ENCODE data around the gene CNTNAP5.

CNTNAP5 gene

DNA sequence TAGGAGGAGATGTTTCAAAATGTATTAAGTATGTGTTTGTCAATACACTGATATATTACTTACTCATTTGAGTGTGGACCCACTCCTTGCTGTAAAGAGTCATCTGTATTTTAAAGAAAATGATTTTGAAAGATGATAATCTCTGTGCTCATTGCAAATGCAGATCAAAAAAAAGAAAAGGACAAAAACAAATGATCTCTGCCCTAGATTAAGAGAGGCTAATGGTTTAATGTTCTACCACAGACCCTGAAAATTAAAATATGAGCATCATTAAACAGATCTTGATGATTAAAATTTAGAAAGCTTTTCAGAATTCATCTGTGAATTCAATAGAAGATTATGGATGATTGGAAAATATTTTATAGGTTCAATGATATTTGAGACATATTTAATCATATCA lies 136.5 kb downstream of the CNTNAP5 start:
- Histone ChIP-seq H3K27me3 (ENCODE audit: control insufficient read depth, insufficient read depth, low read length) (peaks cover 11% of the 10 kb centered on the region), H3K36me3 (ENCODE audit: control insufficient read depth, insufficient read depth, low read length) (no peaks in the 10 kb centered on the region), H3K9ac (ENCODE audit: low read depth, low read length) (no peak overlapping the region), H3K4me3 (ENCODE audit: low read depth, low read length) (no peak overlapping the region), H3K4me1 (ENCODE audit: control insufficient read depth, insufficient read depth, low read length) (peaks cover 18% of the 10 kb centered on the region), H3K9me3 (ENCODE audit: control insufficient read depth, insufficient read depth, low read length) (no peaks in the 10 kb centered on the region)

DNA sequence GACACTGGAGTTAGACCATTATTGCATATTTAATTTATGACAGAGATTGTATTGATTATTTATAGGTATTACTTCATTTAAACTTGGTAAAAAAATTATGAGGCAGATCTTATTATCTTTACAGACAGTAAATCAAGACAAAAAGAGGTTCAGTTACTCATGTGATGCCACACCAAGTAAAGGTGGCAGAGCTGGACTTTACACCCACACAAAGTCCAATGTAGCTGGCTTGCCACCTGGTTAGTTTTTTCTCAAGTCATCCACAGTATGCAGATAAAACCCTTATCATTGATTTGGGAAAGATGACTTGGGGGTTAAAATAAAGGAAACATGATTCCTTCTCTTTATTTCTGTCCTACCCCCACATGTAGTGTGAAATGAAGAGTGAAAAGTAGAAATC lies 137.2 kb downstream of the CNTNAP5 start:
- Histone ChIP-seq H3K27me3 (ENCODE audit: control insufficient read depth, insufficient read depth, low read length) (peaks cover 11% of the 10 kb centered on the region), H3K9ac (ENCODE audit: low read depth, low read length) (no peak overlapping the region), H3K4me1 (ENCODE audit: control insufficient read depth, insufficient read depth, low read length) (peaks cover 18% of the 10 kb centered on the region), H3K9me3 (ENCODE audit: control insufficient read depth, insufficient read depth, low read length) (no peaks in the 10 kb centered on the region), H3K4me3 (ENCODE audit: low read depth, low read length) (no peak overlapping the region), H3K36me3 (ENCODE audit: control insufficient read depth, insufficient read depth, low read length) (no peaks in the 10 kb centered on the region)

DNA sequence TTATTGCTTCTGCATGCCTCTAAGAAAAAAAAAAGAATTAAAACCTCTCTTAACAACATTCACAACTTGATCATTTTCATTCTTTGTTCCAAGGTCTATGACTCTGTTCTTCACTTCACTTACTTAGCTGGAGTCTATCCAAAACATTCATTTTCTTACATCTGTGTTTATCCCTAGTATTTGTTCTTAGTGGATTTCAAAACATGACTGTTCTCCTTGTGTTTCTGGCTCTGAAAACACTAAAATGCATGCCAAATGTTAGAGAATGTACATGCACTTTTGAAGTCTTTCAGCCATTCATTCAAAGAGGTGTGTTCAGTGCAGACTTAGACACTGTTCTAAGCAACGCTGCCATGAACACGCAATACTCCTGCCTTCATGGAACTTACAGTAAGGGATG lies 138.8 kb downstream of the CNTNAP5 start:
- Histone ChIP-seq H3K9ac (ENCODE audit: low read depth, low read length) (no peak overlapping the region), H3K4me1 (ENCODE audit: control insufficient read depth, insufficient read depth, low read length) (peaks cover 18% of the 10 kb centered on the region), H3K4me3 (ENCODE audit: low read depth, low read length) (no peak overlapping the region), H3K27me3 (ENCODE audit: control insufficient read depth, insufficient read depth, low read length) (peaks cover 11% of the 10 kb centered on the region), H3K36me3 (ENCODE audit: control insufficient read depth, insufficient read depth, low read length) (no peaks in the 10 kb centered on the region), H3K9me3 (ENCODE audit: control insufficient read depth, insufficient read depth, low read length) (no peaks in the 10 kb centered on the region)

DNA sequence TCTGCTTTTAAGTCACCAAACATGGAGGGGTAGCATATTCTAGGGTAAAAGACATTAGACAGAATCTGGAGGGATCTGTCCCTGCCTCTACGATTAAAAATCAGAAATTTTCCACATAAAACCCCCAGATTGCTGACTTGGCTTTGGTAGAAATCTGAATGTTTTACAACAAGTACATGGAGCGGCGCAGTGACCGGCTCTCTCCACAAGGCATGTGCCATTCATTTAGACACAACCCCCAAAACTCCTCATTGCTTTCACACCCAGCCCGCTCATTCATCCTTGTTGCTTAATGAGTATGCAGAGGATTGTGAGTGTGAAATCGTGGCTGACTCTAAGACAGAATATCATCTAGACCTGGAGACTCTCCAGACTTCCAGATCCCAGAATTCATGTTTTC lies 140.6 kb downstream of the CNTNAP5 start:
- no peaks in the 10 kb centered on the region for H3K36me3 ChIP-seq (ENCODE audit: control insufficient read depth, insufficient read depth, low read length)
- peaks cover 11% of the 10 kb centered on the region for H3K27me3 ChIP-seq (ENCODE audit: control insufficient read depth, insufficient read depth, low read length)

DNA sequence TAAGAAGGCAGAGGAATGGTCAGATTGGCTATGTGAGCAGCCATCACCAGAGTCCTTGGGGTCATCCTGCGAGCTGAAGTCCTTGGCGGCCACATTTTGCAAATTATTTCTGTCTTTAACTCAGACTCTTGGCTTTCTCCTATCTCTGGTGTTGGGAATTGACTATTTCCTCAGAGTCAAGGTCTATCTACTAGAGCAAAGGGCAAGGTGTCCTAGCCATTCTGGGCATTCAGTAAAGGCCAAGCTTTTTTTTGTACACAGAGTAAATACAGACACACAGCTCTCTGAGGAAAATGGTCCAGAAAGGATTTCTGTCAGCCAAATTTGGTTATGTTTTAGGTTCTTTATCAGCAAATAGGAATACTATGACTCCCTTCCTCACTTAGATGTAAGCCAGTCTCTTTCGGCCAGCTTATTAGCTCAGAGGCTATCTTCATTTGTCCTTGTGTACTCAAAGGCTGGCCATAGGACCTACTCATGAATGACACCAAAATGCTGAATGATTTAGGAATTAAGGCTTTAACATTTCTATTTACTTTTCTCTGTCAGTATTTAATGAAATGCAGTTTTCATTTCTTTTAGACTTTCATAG lies 146.5 kb downstream of the CNTNAP5 start:
- Histone ChIP-seq H3K9ac (ENCODE audit: low read depth, low read length) (no peak overlapping the region), H3K4me3 (ENCODE audit: low read depth, low read length) (no peak overlapping the region), H3K36me3 (ENCODE audit: control insufficient read depth, insufficient read depth, low read length) (no peaks in the 10 kb centered on the region), H3K4me1 (ENCODE audit: control insufficient read depth, insufficient read depth, low read length) (no peaks in the 10 kb centered on the region), H3K9me3 (ENCODE audit: control insufficient read depth, insufficient read depth, low read length) (no peaks in the 10 kb centered on the region), H3K27me3 (ENCODE audit: control insufficient read depth, insufficient read depth, low read length) (no peaks in the 10 kb centered on the region)

More for the DNA sequence above, 140.6 kb downstream of the CNTNAP5 start:
- no peaks in the 10 kb centered on the region for H3K9me3 ChIP-seq (ENCODE audit: control insufficient read depth, insufficient read depth, low read length)
- no peak overlapping the region for H3K4me3 ChIP-seq (ENCODE audit: low read depth, low read length)
- peaks cover 18% of the 10 kb centered on the region for H3K4me1 ChIP-seq (ENCODE audit: control insufficient read depth, insufficient read depth, low read length)
- H3K9ac ChIP-seq (ENCODE audit: low read depth, low read length), result no peak overlapping the region

DNA sequence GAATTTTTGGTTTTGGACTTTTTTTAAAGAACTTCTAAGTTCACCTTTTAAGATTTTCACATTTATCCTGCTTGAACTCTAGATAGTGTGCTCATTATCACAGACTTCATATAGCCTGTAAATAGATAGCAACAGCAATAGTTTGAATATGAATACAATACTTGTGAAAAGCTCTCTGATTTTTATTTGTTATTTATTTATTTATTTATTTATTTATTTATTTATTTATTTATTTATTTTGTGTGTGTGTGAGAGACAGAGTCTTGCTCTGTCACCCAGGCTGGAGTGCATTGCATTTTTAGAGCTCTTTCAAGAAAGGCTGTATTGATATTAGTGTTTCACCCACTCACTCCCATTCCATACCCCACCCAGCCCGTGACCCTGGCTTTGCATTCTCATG lies 153.6 kb downstream of the CNTNAP5 start:
- Histone ChIP-seq H3K36me3 (ENCODE audit: control insufficient read depth, insufficient read depth, low read length) (no peaks in the 10 kb centered on the region), H3K4me1 (ENCODE audit: control insufficient read depth, insufficient read depth, low read length) (no peaks in the 10 kb centered on the region), H3K9me3 (ENCODE audit: control insufficient read depth, insufficient read depth, low read length) (no peaks in the 10 kb centered on the region), H3K9ac (ENCODE audit: low read depth, low read length) (no peak overlapping the region), H3K27me3 (ENCODE audit: control insufficient read depth, insufficient read depth, low read length) (no peaks in the 10 kb centered on the region), H3K4me3 (ENCODE audit: low read depth, low read length) (no peak overlapping the region)

DNA sequence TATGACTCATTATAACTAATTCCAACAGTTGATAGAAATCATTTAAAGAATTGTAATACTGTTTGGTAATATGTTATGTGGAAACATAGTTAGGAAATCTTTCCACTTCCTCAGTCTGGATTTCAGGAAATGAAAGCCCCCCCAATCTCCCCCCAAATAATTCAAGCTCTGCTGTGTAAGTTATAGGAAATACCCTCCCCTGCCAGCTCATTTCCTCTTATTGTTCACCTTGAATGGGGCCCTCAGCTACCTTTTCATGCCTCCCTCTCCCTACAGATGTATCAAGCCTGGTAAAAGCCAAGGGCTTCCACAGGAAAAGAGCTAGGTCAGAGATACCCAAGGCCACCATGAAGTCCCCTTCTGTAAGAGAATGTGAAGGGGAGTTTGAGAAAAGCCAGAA lies 155.5 kb downstream of the CNTNAP5 start:
- Histone ChIP-seq H3K4me3 (ENCODE audit: low read depth, low read length) (no peak overlapping the region), H3K36me3 (ENCODE audit: control insufficient read depth, insufficient read depth, low read length) (no peaks in the 10 kb centered on the region), H3K4me1 (ENCODE audit: control insufficient read depth, insufficient read depth, low read length) (no peaks in the 10 kb centered on the region), H3K9ac (ENCODE audit: low read depth, low read length) (no peak overlapping the region), H3K27me3 (ENCODE audit: control insufficient read depth, insufficient read depth, low read length) (no peaks in the 10 kb centered on the region), H3K9me3 (ENCODE audit: control insufficient read depth, insufficient read depth, low read length) (no peaks in the 10 kb centered on the region)

DNA sequence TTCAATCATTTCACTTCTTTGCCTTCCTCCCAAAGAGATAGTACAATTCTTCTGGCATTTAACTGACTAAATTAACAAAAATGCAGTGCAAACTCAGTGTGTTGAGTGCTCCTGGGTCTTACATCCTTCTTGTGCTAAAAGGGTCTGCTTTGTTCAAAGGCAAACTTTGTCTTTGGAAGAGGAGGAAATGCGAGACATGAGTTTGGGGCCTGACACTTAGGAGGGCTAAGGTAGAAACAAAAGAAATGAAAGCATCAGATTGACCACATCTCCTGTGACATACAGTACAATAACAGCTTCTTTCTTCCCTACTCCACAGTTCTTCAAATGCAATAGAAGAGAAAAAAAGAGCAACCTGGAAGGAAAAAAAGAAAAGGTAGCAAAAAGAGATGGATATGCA lies 161.7 kb downstream of the CNTNAP5 start:
- no peaks in the 10 kb centered on the region for H3K36me3 ChIP-seq (ENCODE audit: control insufficient read depth, insufficient read depth, low read length)
- no peak overlapping the region for H3K4me3 ChIP-seq (ENCODE audit: low read depth, low read length)

DNA sequence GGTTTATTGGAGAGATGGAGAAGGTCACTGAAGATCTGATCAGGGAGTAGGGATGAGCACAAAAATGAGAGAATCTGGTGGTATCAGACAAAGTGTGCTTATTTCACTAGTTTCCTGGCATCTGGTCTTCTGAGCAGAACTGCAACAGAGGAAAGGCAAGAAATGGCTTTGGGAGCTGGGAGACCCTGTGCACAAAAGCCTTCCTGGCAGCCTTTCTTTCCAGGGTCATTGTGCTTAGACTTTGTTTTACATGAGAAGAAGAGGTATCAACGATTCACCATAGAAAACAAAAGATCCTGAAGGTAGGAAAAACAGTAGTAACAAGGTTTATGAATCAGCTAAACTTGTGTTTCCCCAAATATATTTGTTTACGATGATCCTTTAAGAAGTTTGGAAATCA lies 162.9 kb downstream of the CNTNAP5 start:
- H3K27me3 ChIP-seq (ENCODE audit: control insufficient read depth, insufficient read depth, low read length), result no peaks in the 10 kb centered on the region
- H3K9ac ChIP-seq (ENCODE audit: low read depth, low read length), result no peak overlapping the region
- H3K9me3 ChIP-seq (ENCODE audit: control insufficient read depth, insufficient read depth, low read length), result no peaks in the 10 kb centered on the region
- H3K4me3 ChIP-seq (ENCODE audit: low read depth, low read length), result no peak overlapping the region
- peaks cover 12% of the 10 kb centered on the region for H3K4me1 ChIP-seq (ENCODE audit: control insufficient read depth, insufficient read depth, low read length)
- no peaks in the 10 kb centered on the region for H3K36me3 ChIP-seq (ENCODE audit: control insufficient read depth, insufficient read depth, low read length)

More for the DNA sequence above, 161.7 kb downstream of the CNTNAP5 start:
- H3K9me3 ChIP-seq (ENCODE audit: control insufficient read depth, insufficient read depth, low read length), result no peaks in the 10 kb centered on the region
- peaks cover 12% of the 10 kb centered on the region for H3K4me1 ChIP-seq (ENCODE audit: control insufficient read depth, insufficient read depth, low read length)
- H3K9ac ChIP-seq (ENCODE audit: low read depth, low read length), result no peak overlapping the region
- H3K27me3 ChIP-seq (ENCODE audit: control insufficient read depth, insufficient read depth, low read length), result no peaks in the 10 kb centered on the region

DNA sequence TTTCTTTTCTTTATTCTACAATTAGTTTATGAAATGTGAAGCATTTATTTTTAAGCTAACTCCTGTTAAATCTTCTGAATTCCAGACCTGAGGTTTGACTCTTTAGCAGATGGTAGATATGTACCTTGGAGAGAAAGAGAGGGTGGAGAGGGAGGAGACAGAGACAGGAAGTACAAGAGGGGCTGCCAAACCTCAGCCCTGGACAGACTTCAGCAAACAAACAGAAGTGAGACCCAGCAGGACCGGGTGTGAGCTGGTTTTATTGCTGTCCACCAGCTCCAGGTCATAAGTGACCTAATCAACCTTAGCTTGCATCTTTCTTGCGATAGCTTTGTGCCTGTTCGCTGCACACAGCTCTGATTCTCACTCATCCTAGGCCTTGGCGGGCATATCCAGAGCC lies 168.6 kb downstream of the CNTNAP5 start:
- Histone ChIP-seq H3K4me3 (ENCODE audit: low read depth, low read length) (no peak overlapping the region), H3K9ac (ENCODE audit: low read depth, low read length) (no peak overlapping the region), H3K27me3 (ENCODE audit: control insufficient read depth, insufficient read depth, low read length) (no peaks in the 10 kb centered on the region), H3K4me1 (ENCODE audit: control insufficient read depth, insufficient read depth, low read length) (no peaks in the 10 kb centered on the region), H3K9me3 (ENCODE audit: control insufficient read depth, insufficient read depth, low read length) (no peaks in the 10 kb centered on the region), H3K36me3 (ENCODE audit: control insufficient read depth, insufficient read depth, low read length) (no peaks in the 10 kb centered on the region)

DNA sequence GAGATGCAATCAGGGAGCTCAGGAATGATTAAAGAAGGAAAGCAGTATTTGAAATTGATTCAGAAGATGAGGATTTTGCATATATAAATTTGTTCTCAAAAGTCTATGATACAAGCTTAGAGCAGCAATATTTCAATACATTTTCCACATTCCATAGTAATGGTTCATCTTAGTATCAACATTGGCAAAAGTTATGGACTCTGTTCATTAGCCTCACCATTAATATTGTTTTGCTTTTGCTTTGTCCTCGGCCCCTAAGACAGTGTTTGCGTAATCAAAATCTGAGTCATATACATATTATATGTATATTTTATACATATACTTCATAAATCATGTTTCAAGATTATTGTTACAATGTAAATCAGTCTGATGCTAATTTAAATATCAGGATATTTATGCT lies 176.6 kb downstream of the CNTNAP5 start:
- no peaks in the 10 kb centered on the region for H3K27me3 ChIP-seq (ENCODE audit: control insufficient read depth, insufficient read depth, low read length)
- H3K9me3 ChIP-seq (ENCODE audit: control insufficient read depth, insufficient read depth, low read length), result no peaks in the 10 kb centered on the region
- no peak overlapping the region for H3K4me3 ChIP-seq (ENCODE audit: low read depth, low read length)
- no peaks in the 10 kb centered on the region for H3K36me3 ChIP-seq (ENCODE audit: control insufficient read depth, insufficient read depth, low read length)
- no peaks in the 10 kb centered on the region for H3K4me1 ChIP-seq (ENCODE audit: control insufficient read depth, insufficient read depth, low read length)
- H3K9ac ChIP-seq (ENCODE audit: low read depth, low read length), result no peak overlapping the region

DNA sequence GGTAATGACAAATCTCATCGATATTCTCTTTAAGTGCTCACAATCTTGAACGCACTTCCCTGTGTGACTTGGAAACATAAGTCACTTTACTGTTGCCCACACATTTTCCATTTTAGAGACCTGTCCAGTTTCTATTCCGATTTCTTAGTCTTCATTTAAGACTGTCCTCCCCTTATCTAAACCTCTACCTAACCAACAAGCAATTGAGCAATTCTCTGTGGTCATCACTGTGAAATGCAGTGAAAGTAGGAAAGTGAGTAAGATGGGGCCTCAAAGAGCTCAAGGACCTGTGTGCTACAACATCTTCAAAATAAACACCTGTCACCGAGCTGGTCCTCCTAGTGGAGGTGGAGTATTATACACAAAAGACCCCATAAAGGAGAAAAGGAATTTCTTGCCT lies 184.4 kb downstream of the CNTNAP5 start:
- no peaks in the 10 kb centered on the region for H3K9me3 ChIP-seq (ENCODE audit: control insufficient read depth, insufficient read depth, low read length)
- H3K9ac ChIP-seq (ENCODE audit: low read depth, low read length), result no peak overlapping the region
- no peak overlapping the region for H3K4me3 ChIP-seq (ENCODE audit: low read depth, low read length)
- no peaks in the 10 kb centered on the region for H3K27me3 ChIP-seq (ENCODE audit: control insufficient read depth, insufficient read depth, low read length)
- H3K4me1 ChIP-seq (ENCODE audit: control insufficient read depth, insufficient read depth, low read length), result no peaks in the 10 kb centered on the region
- H3K36me3 ChIP-seq (ENCODE audit: control insufficient read depth, insufficient read depth, low read length), result no peaks in the 10 kb centered on the region

Measured in iPS-15b (cell line).